Subcutaneous adipose tissue (tissue), 4 donors: ENCODE data around the gene GAL3ST3. TPM values are rescaled to one million over a fixed set of nuclear protein-coding genes. Genes with fewer than 3 reads are reported as not detected.

ENCODE experiments used
- total RNA-seq, 4 donors: library from RNA; depleted of rRNA; stranded (reverse); fragments of >200 nt; gene quantifications; one replicate each; pipeline ENCODE4 v1.1.0, GENCODE V29; 2016
- TF ChIP-seq, protein P1 (sequence below): fragments of 450-650 bp; IDR thresholded peaks from one replicate; pipeline ENCODE4 v1.5.1; 2016; ENCODE audit warnings: low read depth, mild to moderate bottlenecking, control low read depth, antibody characterized with exemption, moderate library complexity

Gene GAL3ST3
- total RNA-seq, 4 donors from 2014 or later: 0.38 TPM; not detected in 3

GRCh38 chr11:66015454-66015881 lies 33.5 kb downstream of the GAL3ST3 start:
- TF ChIP-seq, protein P1, sequence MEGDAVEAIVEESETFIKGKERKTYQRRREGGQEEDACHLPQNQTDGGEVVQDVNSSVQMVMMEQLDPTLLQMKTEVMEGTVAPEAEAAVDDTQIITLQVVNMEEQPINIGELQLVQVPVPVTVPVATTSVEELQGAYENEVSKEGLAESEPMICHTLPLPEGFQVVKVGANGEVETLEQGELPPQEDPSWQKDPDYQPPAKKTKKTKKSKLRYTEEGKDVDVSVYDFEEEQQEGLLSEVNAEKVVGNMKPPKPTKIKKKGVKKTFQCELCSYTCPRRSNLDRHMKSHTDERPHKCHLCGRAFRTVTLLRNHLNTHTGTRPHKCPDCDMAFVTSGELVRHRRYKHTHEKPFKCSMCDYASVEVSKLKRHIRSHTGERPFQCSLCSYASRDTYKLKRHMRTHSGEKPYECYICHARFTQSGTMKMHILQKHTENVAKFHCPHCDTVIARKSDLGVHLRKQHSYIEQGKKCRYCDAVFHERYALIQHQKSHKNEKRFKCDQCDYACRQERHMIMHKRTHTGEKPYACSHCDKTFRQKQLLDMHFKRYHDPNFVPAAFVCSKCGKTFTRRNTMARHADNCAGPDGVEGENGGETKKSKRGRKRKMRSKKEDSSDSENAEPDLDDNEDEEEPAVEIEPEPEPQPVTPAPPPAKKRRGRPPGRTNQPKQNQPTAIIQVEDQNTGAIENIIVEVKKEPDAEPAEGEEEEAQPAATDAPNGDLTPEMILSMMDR: no peak

- TF ChIP-seq, protein P1: no peak
Observed at GRCh38 chr11:66014804-66015453, 34.0 kb downstream of the GAL3ST3 start.

DNA sequence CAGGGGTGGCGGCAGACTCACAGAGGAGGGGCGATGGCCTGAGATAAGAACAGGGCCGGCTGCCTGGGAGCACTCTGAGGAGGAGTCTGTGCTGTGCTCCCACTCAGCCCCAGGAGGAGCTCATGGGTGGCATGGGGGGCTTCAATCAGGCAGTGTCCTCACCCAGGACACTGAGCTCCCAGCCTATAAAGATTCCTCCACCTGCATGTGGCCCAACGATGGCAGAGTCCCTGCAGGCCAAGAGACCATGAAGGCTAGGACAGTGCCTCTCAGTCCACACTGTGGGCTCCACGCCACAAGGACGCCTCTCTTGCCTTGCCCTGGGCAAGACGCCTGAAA lies 35.2 kb downstream of the GAL3ST3 start:
- TF ChIP-seq, protein P1: no peak

DNA sequence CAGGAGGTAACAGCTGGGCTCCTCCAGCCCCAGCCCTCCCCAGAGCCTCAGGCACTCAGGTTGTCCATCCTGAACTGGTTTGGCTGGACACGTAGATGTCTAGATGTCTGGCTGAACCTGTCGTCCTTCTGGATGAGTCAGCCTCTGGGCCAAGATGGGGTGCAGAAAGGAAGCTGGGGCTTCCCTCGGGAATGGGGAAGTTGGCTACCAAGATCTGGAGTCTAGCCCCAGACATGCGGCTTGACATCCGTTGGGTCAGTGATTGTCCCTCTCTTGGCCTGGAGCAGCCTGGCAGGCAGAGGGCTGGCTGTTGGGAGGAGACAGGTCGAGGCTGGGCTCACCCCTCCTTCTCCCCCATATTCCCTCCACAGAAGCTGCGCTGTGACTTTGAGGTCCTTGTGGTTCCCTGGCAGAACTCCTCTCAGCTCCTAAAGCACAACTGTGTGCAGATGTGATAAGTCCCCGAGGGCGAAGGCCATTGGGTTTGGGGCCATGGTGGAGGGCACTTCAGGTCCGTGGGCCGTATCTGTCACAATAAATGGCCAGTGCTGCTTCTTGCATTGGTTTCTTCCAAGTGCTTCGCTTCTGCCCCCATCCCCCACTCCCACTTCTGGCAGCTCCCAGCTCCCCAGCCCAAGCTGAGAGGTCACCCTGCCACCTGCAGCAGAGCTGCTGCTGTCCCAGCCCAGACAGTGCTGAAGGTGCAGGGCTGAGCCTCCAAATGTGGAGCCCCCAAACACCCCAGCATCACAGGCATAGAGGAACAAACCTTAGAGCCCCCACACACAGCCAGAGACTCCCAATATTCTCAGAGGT lies 35.8 kb downstream of the GAL3ST3 start:
- TF ChIP-seq, protein P1: no peak

DNA sequence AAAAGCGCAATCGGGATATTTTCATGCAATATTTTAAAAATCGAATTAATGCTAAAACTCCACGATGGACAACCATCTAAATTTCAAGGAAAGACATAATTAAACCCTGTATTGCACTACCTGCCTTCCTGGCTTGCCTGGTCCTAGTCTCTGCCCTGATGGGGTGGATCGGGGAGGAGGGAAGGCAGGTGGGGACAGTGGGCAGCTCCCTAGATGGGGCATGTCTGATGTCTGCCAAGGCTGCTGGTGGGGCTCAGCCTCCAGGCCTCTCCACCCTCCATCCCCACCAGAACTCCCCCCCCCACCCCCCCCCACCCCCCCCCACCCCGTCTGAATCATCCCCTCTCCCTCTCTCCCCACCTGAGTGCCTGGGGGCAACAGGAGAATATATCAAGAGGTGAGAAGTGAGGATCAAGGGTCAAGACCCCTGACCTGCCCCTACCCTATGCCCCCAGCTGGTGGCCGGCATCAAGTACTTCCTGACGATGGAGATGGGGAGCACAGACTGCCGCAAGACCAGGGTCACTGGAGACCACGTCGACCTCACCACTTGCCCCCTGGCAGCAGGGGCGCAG lies 36.5 kb downstream of the GAL3ST3 start:
- TF ChIP-seq, protein P1: no peak

DNA sequence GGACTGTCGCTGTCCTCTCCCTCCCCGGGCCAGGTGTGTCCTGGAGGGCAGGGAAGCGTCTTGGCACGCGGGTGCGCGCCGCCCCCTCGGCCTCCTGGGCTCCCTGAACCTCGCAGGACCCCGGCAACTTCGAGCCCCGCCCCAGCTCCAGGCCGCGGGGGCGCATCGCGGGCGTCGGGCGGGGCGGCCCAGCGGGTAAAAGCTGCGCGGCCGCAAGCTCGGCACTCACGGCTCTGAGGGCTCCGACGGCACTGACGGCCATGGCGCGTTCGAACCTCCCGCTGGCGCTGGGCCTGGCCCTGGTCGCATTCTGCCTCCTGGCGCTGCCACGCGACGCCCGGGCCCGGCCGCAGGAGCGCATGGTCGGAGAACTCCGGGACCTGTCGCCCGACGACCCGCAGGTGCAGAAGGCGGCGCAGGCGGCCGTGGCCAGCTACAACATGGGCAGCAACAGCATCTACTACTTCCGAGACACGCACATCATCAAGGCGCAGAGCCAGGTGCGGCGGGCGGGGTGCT lies 37.1 kb downstream of the GAL3ST3 start, which contains the start of gene CST6:
TSS of gene CST6 (plus strand) at position 224 of the 519 bp plus-strand sequence. CDS start at position 261, 37 bp downstream.
- TF ChIP-seq, protein P1: no peak

DNA sequence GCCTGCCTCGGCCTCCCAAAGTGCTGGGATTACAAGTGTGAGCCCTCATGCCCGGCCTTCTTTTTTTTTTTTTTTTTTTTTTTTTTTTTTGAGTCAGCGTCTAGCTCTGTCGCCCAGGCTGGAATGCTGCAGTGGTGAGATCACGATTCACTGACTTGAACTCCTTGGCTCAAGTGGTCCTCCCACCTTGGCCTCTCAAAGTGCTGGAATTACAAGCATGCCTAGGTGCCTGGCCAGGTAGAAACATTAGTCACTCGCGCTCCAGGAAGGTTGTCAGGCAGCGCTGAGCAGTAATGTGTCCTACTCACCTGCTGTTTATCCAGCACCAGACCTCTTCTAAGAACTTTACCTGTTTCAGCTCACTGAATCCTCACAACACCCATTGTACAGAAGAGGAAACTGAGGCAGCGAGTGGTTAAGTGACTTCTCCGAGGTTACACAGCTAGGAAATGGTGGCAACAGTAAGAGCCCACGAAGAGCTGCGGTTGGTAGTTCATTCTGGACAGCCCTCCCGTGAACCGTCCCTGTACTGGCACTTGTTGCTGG lies 37.6 kb downstream of the GAL3ST3 start:
- TF ChIP-seq, protein P1: no peak
